Cardiac muscle cell (in vitro differentiated cells and primary cell): ENCODE results near the gene PTH1R. TPM values are rescaled to one million over a fixed set of nuclear protein-coding genes. Genes with fewer than 3 reads are reported as not detected.

ENCODE experiments used
- DNase-seq, 2 donors: peaks; one replicate each; pipeline versions ENCODE4 v3.0.0 to v3.0.0-alpha.2; 2010 to 2017; ENCODE audit warnings: low read depth in 1 of 2, low spot score in 1 of 2
- H3K27ac ChIP-seq: fragments of 200-600 bp; sonication (generic); 2 replicates; pipeline ENCODE4 v1.5.1; 2016
- H3K27me3 ChIP-seq: fragments of 200-600 bp; sonication (generic); 2 replicates; pipeline ENCODE4 v1.6.0; 2016; ENCODE audit warnings: control low read depth
- H3K36me3 ChIP-seq: fragments of 200-600 bp; sonication (generic); 2 replicates; pipeline ENCODE4 v1.5.1; 2016; ENCODE audit warnings: control low read depth
- H3K4me1 ChIP-seq: fragments of 200-600 bp; sonication (generic); 2 replicates; pipeline ENCODE4 v1.8.1; 2017; ENCODE audit warnings: low read depth, mild to moderate bottlenecking, mixed run types
- H3K4me3 ChIP-seq: fragments of 200-600 bp; sonication (generic); 2 replicates; pipeline ENCODE4 v1.5.1; 2016; ENCODE audit warnings: mild to moderate bottlenecking
- H3K9me3 ChIP-seq: fragments of 200-600 bp; sonication (generic); 2 replicates; pipeline ENCODE4 v1.5.1; 2017; ENCODE audit warnings: low read depth, mild to moderate bottlenecking, control low read depth
- polyA plus RNA-seq: library from polyadenylated mRNA; unstranded; fragments of >200 nt; fragmentation: Nextera tagmentation; extraction: Ambion mirVana; gene quantifications from 2 replicates; pipeline ENCODE4 v1.2.1, GENCODE V29; 2016
- total RNA-seq: library from RNA; depleted of rRNA; stranded (reverse); fragments of >200 nt; gene quantifications from 2 replicates; pipeline ENCODE4 v1.2.3, GENCODE V29; 2016
- TF ChIP-seq, protein P1 (sequence below): IDR thresholded peaks from 2 replicates; pipeline ENCODE4 v1.5.1; 2012; ENCODE audit warnings: low read depth, mild to moderate bottlenecking, low read length

The PTH1R gene
- total and polyA plus RNA-seq, 2 experiments from 2014 or later, result 112 to 121 TPM

DNA sequence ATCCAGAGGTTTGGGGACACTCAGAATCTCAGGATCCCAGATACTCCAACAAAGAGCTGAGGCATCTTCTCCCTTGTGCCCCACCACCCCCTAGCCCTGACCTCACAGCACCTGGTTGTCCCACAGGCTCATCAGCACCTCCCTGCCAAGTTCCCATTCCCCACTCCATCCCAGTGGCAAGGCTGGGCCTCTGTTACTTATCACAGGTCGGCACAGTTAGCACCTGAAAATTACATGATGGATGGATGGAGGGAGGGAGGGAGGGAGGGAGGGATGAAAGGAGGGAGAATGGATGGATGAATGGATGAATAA is 27.1 kb upstream of the PTH1R start:
- peak overlapping the region; percentile 66 for H3K27ac ChIP-seq
- peaks cover 9% of the 10 kb centered on the region for H3K4me1 ChIP-seq
- H3K27me3 ChIP-seq, result no peaks in the 10 kb centered on the region
- H3K4me3 ChIP-seq, result no peak overlapping the region
- no peaks in the 10 kb centered on the region for H3K9me3 ChIP-seq
- TF ChIP-seq, protein P1, sequence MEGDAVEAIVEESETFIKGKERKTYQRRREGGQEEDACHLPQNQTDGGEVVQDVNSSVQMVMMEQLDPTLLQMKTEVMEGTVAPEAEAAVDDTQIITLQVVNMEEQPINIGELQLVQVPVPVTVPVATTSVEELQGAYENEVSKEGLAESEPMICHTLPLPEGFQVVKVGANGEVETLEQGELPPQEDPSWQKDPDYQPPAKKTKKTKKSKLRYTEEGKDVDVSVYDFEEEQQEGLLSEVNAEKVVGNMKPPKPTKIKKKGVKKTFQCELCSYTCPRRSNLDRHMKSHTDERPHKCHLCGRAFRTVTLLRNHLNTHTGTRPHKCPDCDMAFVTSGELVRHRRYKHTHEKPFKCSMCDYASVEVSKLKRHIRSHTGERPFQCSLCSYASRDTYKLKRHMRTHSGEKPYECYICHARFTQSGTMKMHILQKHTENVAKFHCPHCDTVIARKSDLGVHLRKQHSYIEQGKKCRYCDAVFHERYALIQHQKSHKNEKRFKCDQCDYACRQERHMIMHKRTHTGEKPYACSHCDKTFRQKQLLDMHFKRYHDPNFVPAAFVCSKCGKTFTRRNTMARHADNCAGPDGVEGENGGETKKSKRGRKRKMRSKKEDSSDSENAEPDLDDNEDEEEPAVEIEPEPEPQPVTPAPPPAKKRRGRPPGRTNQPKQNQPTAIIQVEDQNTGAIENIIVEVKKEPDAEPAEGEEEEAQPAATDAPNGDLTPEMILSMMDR, result no peak
- DNase-seq, result no peak
- H3K36me3 ChIP-seq, result peaks cover 14% of the 10 kb centered on the region

DNA sequence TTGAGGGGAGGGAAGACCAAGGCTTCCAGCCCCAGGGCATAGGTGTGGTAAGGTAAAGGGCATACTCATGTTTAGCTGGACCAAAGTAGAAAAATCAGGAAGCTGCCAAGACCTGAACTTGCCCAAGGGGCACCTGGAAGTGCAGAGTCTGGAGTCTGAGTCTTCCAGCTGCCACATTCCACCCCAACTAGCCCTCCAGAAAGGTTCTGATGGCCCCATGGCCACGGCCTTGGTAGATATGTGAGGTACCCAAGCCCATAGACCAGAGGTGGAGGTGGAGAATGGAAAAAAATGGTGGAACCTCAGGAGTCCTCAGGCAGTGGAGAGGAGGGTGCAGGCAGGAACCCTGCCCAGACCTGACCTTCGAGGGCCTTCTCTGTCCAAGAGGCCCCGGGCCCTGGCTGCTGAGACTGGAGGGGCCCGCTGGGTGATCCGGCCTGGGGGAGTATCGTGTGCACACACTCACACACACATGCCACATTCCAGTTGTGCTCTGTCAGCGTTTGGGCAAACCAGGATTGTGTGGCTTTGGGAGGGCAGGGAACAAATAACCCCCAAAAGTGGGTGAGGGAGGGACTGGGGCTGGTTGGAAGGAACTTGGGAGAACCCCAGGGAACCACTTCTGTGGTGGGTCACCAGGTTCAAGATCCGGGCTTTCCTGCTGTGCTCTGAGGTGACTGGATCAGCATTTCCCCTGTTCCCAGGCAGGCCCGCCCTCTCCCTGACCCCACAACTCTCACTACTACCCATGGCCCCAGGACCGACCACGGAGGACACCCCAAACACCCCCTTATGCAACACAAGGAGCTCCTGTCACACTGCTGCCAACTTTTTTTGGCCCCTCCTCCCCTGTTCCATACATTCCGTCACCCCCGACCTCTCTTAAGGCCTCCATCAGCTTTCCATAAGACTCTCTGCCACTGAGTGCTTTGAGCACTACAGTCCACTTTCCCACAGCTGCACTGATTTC is 25.9 kb upstream of the PTH1R start:
- TF ChIP-seq, protein P1, result no peak
- no peaks in the 10 kb centered on the region for H3K27me3 ChIP-seq
- no peak for DNase-seq
- no peaks in the 10 kb centered on the region for H3K9me3 ChIP-seq
- no peak overlapping the region for H3K4me3 ChIP-seq
- peak overlapping the region; percentile 100 for H3K27ac ChIP-seq
- peaks cover 23% of the 10 kb centered on the region for H3K36me3 ChIP-seq
- H3K4me1 ChIP-seq, result peaks cover 4% of the 10 kb centered on the region

DNA sequence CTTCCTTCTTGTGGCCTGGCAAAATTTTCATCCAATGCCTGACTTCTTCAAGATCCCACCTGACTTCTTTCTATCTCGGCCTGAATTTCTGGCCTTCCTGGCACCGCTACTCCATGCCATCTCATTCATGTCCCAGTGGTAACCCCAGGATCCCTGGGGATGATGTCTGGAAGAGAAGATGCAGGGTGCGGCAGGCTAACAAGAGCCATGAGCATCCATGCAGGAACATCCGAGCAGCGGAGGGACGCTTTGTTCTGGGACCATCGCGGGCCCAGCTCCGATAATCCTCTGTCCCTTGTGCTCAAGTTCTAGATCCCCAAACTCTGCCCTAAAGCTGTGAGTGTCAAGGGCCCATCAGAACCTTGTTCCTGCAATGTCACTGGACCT is 25.2 kb upstream of the PTH1R start:
- TF ChIP-seq, protein P1, result no peak
- peak overlapping the region; percentile 100 for H3K27ac ChIP-seq
- no peaks in the 10 kb centered on the region for H3K9me3 ChIP-seq
- peaks cover 8% of the 10 kb centered on the region for H3K4me1 ChIP-seq
- DNase-seq, result no peak
- H3K27me3 ChIP-seq, result no peaks in the 10 kb centered on the region
- H3K36me3 ChIP-seq, result peaks cover 27% of the 10 kb centered on the region
- no peak overlapping the region for H3K4me3 ChIP-seq

DNA sequence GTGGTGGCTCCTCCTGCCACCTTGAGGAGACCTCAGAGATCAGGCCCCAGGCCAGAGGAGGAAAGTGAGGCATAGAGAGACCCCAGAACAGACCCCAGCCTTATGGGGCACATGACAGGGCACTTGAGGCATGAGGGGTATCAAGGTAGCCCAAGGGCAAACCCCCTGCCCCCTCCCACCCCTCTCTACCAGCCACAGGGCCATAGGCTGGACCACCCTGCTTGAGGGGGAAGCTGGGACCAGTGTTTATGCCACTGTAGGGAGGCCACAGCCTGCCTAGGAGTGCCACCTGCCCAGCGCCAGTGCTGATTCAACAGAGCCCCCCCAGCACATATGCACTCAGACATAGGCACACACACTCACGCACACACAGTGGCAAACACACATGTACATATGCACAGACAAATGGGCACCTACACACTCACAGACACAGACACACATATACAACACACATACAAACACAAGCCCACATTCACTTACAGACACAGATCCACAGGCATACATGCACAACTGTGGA is 24.6 kb upstream of the PTH1R start:
- Histone ChIP-seq H3K36me3 (peaks cover 30% of the 10 kb centered on the region), H3K9me3 (no peaks in the 10 kb centered on the region), H3K4me1 (peaks cover 11% of the 10 kb centered on the region), H3K27ac (peak overlapping the region; percentile 100), H3K27me3 (no peaks in the 10 kb centered on the region), H3K4me3 (no peak overlapping the region)
- no peak for DNase-seq
- TF ChIP-seq, protein P1, result no peak

DNA sequence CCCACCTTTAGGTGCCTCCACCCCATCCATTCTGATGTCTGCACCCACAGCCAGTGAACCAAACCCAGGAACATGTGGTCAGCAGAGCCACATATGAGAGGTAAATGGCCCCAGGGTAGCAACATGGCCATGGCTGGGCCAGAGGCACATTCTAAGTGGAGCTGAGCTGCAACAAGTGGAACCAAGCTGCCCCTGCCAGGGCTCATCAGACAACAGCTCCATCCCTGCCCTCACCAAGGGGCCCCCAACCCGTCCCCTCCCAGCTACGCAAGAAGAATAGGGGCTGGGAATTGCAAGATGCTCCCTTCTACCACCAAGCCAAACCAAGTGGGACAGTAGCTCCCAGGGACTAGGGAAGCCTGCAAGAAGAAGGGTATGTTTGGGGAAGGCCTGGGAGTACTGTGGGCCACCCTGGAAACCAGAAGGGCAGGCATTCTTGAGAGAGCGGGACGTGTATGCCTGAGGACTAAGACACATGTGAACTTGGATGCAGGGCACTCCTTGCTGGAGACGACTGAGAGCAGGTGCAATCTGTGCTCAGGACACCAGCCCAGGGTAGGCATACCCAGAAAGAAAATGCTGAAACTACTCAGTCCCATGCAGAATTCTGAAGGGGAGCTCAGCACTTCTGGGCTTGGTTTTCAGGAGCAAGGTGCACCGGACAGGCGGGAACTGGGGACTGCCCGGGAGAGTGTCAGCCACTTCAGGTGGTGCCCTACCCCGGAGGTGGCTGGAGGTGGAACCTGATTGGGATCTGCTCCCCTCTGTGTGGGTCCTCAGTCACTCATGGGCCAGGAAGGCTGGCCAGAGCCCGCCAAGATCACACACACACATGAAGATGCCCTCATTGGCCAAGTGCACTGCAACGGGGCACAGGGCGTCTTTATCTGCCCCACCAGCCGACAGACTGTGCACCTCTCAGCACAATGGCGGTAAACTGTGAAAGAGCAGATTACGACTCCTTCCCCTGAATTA is 23.8 kb upstream of the PTH1R start:
- TF ChIP-seq, protein P1, result no peak
- no peak overlapping the region for H3K4me3 ChIP-seq
- no peak for DNase-seq
- peak overlapping the region; percentile 100 for H3K27ac ChIP-seq
- no peaks in the 10 kb centered on the region for H3K27me3 ChIP-seq
- peaks cover 34% of the 10 kb centered on the region for H3K36me3 ChIP-seq
- H3K4me1 ChIP-seq, result peaks cover 19% of the 10 kb centered on the region
- H3K9me3 ChIP-seq, result no peaks in the 10 kb centered on the region
